GM18870 (cell line): ENCODE measurements around the gene ATAD3A.
"Not testable (repeated sequence)": the region's sequence is repeated elsewhere in the genome, so short reads cannot be mapped to it uniquely, and the experiment has no call there.

ENCODE experiments used
- ATAC-seq: cut with Tn5 transposase; IDR thresholded peaks from one replicate; pipeline ENCODE4 v1.9.1; 2021; ENCODE audit warnings: moderate library complexity; ENCODE audit not compliant: unreplicated experiment

ATAD3A gene

DNA sequence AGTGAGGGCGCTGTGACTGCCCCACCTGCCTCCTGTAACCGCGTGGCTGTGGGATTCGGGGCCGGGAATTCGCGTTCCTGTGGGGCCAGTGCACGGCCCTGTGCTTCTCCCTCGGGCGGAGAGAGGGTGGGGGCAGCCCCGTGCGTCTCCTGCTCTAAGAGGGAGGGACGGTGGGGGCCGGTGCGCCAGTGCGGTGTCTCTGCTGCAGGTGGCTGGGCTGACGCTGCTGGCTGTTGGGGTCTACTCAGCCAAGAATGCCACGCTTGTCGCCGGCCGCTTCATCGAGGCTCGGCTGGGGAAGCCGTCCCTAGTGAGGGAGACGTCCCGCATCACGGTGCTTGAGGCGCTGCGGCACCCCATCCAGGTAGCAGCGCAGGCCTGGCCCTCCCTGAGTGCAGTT lies 10.6 kb downstream of the ATAD3A start:
- ATAC-seq = not testable (repeated sequence)

DNA sequence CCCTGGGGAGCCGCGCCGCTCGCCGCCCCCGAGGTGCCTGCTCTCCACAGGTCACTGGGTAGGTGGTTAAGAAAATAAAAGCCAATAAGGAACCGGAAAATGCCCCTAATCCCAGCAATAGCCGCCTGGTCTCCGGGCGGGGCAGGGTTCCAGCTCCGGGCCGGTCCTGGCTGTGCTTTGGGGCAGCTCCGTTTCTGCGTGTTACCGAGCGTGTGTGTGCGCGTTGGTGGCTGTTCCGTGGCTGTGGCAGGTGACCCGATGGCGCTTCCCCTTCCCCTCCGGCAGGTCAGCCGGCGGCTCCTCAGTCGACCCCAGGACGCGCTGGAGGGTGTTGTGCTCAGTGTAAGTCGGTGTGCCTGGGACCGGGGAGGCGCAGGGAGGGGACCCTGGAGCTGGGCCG lies 11.3 kb downstream of the ATAD3A start:
- ATAC-seq = not testable (repeated sequence)

DNA sequence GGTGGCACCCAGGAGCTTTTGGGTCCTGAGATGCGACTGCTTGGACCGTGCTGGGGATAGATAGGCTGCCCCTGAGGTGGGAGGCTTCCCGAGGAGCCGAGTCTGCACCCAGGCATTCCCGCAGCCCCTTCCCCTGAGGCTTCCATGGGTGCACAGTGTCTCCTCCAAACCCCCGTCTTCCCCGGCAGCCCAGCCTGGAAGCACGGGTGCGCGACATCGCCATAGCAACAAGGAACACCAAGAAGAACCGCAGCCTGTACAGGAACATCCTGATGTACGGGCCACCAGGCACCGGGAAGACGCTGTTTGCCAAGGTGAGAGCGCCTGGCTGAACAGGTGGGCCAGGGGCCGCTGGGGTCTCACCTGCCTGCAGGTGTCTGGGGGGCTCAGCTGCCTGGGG lies 11.7 kb downstream of the ATAD3A start:
- ATAC-seq = not testable (repeated sequence)

DNA sequence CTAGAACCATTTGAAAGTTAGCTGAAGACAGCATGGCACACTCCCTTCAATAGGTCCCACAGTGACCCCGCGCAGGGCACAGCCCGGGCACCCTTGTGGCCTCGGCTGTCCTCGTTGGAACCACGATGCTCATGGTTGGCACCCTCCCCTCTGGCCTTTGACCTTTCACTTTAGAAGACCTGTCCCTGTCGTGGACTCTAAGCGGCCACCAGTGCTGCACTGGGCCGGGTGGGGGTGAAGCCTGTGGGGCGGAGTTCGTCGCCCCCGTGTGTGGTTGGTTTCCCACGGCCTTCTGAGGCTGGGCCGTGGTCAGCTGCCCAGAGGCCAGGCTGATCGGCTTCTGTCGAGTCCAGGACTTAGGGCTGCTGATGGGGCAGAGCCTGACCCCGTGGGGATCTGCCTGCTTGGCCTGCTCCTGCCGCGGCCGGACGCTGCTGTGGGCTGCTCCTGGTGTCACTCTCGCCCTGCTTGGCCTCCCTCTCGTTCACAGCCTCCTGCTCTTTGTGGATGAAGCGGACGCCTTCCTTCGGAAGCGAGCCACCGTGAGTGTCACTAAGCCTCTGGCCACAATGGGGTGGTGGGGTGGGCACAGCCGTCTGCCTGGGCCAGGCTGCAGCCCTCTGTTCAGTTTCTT lies 12.9 kb downstream of the ATAD3A start:
- ATAC-seq = not testable (repeated sequence)

DNA sequence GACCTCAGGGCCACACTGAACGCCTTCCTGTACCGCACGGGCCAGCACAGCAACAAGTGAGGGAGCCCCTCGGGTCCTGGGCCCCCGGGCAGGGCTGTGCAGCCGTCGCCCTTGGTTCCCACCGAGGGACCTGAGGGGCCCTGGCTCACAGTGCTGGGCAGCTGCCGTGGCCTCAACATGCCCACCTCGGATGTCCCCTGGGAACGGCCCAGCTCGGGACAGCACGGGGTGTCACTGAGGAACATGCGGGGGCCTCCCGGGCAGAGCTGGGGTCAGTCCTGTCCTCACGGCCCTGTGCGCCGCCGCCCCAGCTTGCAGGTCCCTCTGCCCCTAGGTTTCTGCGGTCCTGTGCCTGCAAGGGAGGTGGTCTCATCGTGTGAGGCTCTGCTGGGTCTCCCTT lies 14.5 kb downstream of the ATAD3A start:
- ATAC-seq = not testable (repeated sequence)

DNA sequence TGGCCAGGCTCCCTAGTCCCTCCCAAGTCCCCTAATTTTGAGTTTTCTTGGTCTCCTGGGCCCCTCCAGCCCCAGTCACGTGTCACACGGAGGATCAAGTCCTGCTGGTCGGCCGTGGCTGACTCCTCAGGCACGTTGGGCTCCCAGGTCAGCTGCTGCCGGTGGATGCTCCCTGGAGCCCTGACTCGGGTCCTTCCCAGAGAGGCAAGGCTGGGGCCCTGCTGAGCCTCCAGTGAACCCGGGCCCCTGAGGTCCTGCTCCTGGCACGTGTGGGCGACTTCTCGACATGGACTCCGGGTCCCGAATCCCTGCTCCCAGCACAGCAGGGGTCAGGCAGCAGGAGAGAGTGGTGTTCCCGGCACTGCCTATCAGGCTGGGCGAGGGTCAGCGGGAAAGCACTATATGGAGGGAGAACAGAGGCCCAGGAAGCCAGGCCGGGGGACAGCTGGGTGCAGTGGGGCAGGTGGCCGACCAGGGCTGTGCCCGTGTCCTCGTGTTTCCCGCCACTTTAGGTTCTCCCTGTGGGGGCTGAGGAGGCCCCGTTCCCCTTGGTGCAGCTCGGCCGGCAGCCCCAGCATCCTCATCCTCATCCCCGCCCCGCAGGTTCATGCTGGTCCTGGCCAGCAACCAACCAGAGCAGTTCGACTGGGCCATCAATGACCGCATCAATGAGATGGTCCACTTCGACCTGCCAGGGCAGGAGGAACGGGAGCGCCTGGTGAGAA lies 15.3 kb downstream of the ATAD3A start:
- ATAC-seq = no peak

DNA sequence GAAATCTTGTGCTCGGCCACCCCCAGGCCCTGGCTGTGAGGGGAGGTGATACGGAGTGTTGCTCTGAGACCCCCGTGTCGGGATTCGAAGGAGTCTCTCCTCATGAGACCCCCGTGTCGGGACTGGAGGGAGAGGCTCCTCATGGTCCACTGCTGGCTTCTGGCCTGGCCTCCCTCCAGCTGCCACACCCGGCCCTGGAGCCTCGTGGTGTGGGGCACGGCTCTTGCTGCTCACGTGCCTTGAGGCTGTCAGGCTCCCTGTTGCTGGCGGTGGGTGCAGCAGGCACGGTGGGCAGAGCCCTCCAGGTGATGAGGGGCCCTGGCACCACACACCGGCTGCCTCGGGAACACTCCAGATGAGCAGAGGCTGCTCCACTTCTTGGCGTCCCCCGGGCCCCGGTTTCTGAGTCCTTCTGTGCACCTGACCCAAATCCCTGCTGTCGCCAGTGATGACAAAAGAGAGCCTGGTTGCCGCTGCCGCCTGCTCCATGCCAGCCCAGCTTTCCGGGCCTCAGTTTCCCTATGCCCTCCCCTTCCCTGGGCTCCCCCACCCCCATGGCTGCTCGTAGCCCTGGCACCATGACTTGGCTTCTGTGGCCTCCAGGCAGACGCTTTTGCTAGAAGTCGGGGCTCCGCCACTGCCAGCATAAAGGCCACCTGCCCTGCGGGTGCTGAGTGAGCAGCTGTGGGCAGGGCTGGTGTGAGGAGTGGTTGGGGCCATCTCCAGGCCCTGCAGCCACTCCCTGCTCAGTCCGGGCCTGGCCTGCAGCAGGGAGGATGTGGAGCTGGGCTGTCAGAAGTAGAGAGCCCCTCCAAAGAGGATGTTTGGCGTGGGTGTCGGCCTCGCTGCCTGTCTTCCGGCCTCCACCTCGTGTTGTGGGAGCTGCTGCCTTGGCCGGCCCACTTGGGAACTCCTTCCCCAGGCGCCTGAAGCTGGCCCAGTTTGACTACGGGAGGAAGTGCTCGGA lies 16.6 kb downstream of the ATAD3A start:
- ATAC-seq = no peak

DNA sequence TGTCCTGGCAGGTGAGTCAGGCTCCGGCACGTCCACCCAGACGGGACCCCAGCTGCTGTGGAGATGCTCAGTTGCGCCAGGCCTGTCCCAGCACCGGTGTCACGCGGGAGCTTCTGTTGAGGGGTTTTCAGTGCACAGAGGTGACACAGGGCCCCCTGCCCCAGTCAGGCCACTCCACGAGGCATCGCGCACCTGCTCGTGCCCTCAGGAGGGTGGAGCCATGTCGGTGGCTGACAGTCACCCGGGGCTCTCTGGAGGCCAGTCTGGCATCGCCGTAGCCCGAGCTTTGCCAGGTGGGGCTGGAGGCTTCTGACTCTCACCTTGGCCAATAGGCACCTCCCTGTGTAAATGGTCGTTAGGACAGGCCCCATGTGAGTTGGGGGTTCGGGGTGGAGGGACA lies 17.4 kb downstream of the ATAD3A start:
- ATAC-seq = no peak

DNA sequence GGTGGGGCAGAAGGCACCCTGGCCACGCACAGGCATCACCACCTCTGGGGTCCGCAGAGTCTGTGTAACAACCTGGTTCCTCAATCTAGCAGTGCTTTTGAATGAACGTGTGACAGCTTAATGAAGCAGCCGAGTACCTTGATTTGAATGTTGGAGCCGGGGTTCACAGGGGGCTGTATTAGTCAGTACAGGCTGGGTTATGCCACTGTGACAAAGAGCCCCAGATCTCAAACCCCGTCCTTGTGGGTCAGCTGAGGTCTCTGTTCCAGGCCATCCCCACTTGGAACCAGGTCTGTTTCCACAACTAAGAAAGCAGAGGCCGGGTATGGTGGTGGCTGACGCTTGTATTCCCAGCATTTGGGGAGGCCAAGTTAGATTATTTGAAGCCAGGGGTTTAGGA lies 18.0 kb downstream of the ATAD3A start:
- no peak for ATAC-seq

DNA sequence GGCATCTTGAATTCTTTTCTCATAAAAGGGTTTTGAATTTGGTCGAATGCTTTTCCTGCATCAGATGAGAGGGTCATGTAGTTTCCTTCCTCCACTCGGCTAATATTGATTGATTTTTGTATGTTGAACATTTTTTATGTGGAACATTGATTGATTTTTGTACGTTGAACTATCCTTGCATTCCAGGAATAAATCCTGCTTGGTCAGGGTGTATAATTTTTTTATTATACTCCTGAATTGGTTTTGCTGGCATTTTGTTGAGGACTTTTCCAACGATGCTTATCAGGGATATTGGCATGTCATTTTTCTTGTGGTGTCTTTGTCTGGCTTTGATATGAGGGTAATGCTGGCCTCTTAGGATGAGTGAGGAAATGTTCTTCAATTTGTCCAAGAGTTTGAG lies 20.0 kb downstream of the ATAD3A start:
- no peak for ATAC-seq

DNA sequence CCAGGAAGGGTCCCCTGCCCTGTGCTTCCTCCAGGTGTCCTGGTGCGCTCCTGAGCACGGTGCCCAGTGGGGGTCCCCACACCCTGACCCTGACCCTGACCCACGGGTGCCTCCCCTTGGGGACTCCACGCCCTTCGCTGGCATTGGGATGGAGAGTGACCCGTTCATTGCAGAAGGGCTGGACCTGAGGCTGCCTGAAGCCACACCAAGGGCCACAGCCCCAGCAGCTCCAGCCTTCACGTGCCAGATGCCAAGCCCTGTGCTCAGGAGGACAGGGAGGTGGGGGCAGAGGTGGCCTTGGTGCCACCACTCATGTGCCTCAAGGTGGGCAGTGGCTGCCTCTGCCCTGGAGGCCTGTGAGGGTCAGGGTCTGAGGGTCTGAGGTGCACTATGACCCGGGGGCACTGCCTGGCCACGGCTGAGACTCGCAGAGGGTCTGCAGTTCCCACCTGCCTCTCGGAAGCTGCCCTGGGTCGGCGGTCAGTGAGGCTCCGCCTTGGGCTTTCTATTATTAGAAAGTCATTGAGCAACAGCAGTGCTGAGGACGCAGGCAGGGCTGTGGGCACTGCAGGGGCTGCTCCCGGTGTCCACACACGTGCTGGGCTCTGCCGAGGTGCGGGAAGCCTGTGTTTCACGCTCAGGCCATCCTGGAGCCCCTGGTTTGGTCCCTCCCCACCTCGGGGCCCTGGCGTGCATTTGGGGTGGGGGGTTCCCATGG lies 21.4 kb downstream of the ATAD3A start:
- ATAC-seq = not testable (repeated sequence)

DNA sequence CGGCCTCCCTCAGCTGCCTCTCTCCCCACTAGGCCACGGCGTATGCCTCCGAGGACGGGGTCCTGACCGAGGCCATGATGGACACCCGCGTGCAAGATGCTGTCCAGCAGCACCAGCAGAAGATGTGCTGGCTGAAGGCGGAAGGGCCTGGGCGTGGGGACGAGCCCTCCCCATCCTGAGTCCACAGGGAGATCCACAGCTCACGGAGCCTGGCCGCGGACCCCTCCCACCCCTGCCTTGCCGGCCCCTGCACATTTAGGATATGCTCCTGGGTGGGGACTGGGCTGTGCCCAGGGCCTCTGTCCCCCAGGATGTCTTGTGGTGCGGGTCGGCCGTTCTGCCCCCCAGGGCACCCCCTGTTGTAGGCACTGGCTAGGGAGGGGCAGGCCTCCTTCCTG lies 21.9 kb downstream of the ATAD3A start:
- not testable (repeated sequence) for ATAC-seq

DNA sequence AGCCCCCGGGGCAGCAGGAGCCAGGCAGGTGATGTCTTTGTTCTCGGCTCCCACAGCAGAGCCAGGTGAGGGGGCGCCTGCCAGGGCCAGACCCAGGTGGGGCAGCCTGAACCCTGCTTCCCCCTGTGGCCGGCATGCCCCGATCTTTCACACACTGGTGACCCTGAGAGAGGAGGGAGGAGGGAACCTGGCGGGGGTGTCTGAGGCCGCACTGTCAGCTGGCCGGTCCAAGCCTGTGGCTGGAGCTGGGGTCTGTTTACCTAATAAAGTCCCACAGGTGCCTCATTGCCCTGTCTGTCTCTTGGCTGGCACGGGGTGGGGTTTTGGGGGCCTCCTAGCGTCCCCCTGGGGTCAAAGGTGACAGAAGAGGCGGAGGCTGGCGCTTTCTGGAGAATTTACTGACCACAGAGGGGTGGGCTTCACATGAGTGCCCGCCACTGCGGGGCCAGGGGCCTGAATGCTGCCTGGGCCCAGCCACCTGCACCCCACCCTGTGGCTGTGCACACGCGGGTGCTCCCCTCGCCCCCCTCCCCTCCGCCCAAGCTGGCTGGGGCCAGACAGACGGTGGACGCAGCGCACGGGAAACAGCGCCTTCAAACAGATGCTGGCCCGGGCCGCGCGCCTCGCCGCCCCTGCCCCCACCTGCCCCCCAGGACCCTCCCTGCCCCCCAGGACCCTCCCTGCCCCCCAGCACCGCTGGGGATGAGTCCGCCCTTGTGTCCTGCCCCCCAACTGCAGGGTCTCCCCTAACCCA lies 22.6 kb downstream of the ATAD3A start:
- ATAC-seq = no peak

DNA sequence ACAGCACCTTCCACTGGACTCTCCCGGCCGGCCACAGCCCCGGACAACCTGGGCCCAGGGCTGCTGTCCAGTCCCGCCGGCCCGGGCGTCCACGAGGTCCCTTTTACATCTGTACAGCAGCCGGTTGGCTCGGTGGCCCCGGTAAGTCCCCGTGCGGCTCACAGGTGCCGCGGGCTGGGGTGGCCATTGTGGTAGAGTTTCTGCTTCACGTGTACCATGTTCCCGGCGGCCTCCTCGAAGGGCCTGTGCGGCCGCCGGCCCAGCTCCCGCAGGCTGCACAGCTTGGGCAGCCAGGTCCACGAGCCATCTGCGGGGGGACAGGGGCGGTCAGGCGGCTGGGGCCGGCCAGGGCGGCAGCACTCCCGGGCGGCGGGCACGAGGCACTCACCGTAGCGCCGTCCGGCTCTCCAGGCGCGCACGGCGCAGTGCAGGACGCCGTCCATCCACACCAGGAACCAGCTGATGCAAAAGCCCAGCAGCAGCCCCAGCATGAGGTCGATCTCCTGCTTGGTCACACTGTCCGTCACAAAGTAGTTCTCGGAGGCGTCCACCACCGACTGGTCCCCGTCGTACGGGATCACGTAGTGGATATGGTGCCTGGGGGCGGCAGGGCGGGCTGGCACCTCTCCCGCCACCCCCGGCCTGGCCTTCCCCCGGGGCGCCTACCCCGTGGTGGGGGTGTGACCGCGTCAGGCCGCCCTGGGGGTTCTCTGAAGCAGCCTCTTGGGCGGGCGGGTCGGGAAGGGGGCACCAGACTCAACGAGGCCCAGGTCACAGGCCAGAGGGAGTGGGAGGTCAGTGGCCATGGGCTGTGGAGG lies 23.4 kb downstream of the ATAD3A start:
- no peak for ATAC-seq

DNA sequence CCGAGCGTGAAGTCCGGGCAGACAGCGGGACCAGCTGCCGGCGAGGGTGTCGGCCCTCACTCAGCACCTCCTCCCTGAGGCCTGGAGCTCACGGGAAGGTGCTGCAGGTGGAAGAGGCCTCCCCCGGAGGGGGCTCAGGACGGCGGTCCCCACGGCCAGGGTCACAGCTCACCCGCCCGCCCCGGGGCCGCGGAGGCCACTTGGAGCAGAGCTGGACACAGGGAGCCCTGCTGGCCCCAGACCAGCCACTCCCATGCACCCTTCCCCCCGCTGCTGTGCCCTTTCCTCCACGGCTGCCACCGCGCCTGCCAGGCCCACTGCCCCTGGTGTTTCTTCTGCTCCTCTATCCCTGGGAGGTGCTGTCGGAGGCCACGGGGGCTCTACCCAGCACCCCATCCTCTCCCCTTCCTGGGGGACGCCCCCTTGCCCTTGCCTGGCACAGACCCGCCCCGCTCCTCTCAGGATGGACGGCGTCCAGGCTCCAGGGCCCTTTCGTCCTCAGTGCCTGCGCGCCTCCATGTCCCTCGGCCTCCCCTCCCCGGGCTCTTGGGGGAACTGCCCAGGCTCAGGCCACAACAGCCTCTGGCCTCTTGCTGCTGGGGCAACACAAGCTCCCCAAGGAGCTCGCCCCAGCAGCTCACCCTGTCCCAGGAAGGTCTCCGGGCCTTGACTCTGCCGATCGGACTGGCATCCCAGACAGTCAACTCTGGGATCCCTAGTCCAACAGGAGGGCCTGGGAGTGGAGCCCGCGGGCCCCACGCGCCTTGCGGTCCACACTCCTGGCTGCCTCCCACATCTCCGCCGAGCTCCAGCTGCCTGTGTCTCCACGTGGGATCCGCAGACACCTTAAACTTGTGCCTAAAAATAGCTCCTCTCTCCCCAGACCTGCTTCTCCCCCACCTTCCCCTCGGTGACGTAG lies 24.3 kb downstream of the ATAD3A start:
- ATAC-seq = no peak

DNA sequence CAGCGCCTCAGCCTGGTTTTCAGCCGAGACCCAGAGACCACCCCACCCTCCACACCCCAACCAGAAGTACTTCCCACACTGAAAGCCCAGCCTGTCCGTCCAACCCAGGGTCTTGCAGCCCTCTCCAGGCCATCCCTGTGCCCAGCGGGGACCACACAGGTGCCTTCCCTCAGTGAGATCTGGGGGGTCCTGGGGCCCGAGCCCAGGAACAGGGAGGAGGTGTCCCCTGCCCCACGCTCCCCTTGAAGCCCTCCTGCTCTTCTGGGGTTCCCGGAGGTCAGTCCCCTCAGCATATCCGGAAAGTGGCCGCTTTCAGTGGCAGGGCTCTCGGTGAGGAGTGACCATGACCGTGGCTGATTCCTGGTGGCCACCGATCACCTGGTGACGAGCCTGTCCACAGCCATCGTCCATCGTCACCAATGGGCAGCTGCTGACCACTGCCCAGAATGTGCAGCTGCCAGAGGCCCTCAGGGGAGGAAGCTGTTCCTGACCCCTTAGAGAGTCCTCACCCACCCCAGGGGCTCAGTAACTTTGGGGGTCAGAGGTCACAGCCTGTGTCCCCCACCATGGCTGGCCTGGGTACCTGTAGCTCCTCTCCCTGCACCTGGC lies 25.1 kb downstream of the ATAD3A start:
- ATAC-seq = no peak

DNA sequence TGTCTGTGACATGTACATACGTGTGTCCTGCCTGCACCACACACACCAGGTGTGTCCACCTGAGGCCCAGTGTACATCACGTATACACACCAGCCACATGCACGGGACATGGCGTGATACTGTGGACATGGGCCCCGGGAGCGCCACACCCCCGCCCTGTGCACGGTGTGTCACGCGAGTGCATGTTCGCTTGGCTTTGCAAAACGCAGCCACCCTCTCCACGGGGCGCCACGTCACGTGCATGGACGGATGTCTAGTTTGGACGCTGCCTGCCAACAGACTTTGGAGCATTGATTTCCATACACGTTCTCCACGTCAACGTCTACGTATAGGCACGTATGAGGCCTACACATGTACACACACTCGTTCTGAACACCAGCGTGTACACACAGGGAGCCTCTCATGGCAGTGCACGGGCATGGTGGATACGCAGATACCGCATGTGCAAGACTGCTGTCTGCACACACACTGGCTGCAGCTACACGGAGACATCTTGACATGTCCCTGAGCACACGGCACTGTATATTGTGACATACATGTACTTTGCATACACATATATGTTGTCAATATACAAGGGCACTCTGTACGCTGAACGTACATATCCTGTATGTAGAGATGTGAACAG lies 25.8 kb downstream of the ATAD3A start:
- ATAC-seq = no peak
